HEK293T (cell line): ENCODE measurements around the gene NECAB3.

Source experiments
- CTCF ChIA-PET: fragments of 350-600 bp; formaldehyde crosslinking; extraction: SDS; loops from one replicate; lab custom pipeline; 2021; ENCODE audit warnings: antibody characterized with exemption, inconsistent platforms; lab: Yijun Ruan, JAX
- POLR2A ChIA-PET: fragments of 350-600 bp; formaldehyde crosslinking; extraction: SDS; loops from one replicate; lab custom pipeline; 2020; ENCODE audit warnings: antibody characterized with exemption, inconsistent platforms; lab: Yijun Ruan, JAX
- DNase-seq: peaks from one replicate; pipeline ENCODE4 v3.0.0; 2012; ENCODE audit warnings: mixed read lengths; ENCODE audit errors: extremely low spot score
- ARNT ChIP-seq: fragments of 450-650 bp; IDR thresholded peaks from 2 replicates; pipeline ENCODE4 v1.6.1; 2017; ENCODE audit warnings: mild to moderate bottlenecking
- BHLHE40 ChIP-seq: fragments of 450-650 bp; IDR thresholded peaks from 2 replicates; pipeline ENCODE4 v1.6.1; 2016; ENCODE audit warnings: mild to moderate bottlenecking, moderate library complexity, borderline replicate concordance
- CTBP1 ChIP-seq: fragments of 450-650 bp; IDR thresholded peaks from 2 replicates; pipeline ENCODE4 v1.6.1; 2016; ENCODE audit warnings: borderline replicate concordance
- ELF4 ChIP-seq: fragments of 450-650 bp; IDR thresholded peaks from 2 replicates; pipeline ENCODE4 v1.6.1; 2017; ENCODE audit warnings: antibody characterized with exemption
- FOXA1 ChIP-seq: fragments of 450-650 bp; IDR thresholded peaks from 2 replicates; pipeline ENCODE4 v1.6.1; 2016; ENCODE audit warnings: mild to moderate bottlenecking
- FOXK2 ChIP-seq: fragments of 450-650 bp; IDR thresholded peaks from 2 replicates; pipeline ENCODE4 v1.6.1; 2016; ENCODE audit warnings: mild to moderate bottlenecking
- FOXM1 ChIP-seq: fragments of 450-650 bp; IDR thresholded peaks from 2 replicates; pipeline ENCODE4 v1.6.1; 2017; ENCODE audit warnings: mild to moderate bottlenecking, borderline replicate concordance
- HDGF ChIP-seq: fragments of 450-650 bp; IDR thresholded peaks from 2 replicates; pipeline ENCODE4 v1.6.1; 2017; ENCODE audit warnings: antibody characterized with exemption, borderline replicate concordance
- L3MBTL2 ChIP-seq: fragments of 450-650 bp; conservative IDR thresholded peaks from 2 replicates; pipeline ENCODE4 v1.6.1; 2016; ENCODE audit warnings: mild to moderate bottlenecking
- LEF1 ChIP-seq: fragments of 450-650 bp; IDR thresholded peaks from 2 replicates; pipeline ENCODE4 v1.6.1; 2017; ENCODE audit warnings: mild to moderate bottlenecking, borderline replicate concordance
- NFRKB ChIP-seq: fragments of 450-650 bp; IDR thresholded peaks from 2 replicates; pipeline ENCODE4 v1.6.1; 2016; ENCODE audit warnings: mild to moderate bottlenecking, moderate library complexity
- PKNOX1 ChIP-seq: fragments of 450-650 bp; IDR thresholded peaks from 2 replicates; pipeline ENCODE4 v1.6.1; 2016
- SP1 ChIP-seq: fragments of 450-650 bp; IDR thresholded peaks from 2 replicates; pipeline ENCODE4 v1.6.1; 2017
- SUZ12 ChIP-seq: fragments of 450-650 bp; IDR thresholded peaks from 2 replicates; pipeline ENCODE4 v1.6.1; 2016; ENCODE audit warnings: mild to moderate bottlenecking
- TARDBP ChIP-seq: fragments of 450-650 bp; IDR thresholded peaks from 2 replicates; pipeline ENCODE4 v1.6.1; 2016
- ZNF384 ChIP-seq: fragments of 450-650 bp; IDR thresholded peaks from 2 replicates; pipeline ENCODE4 v1.6.1; 2016

Gene NECAB3

GRCh38 chr20:33662172-33662571, 12.1 kb downstream of the NECAB3 start, which contains the start of gene C20orf144:
Gene C20orf144, plus strand, starts transcription at chr20:33662327. Its CDS starts 19 bp downstream, at chr20:33662346.
- ChIA-PET POLR2A (interaction anchor here (0.9 to 4.2 kb wide), 3 partner anchors 8 to 259 kb away, joined by 3 to 23 read pairs (median 3); no protein-coding TSS in a partner anchor), CTCF (no interaction called here)
- TF ChIP-seq FOXK2 (no peak), FOXM1 (no peak), ZNF384 (no peak), NFRKB (no peak), TARDBP (no peak), ELF4 (no peak), CTBP1 (no peak), FOXA1 (no peak), PKNOX1 (no peak), L3MBTL2 (no peak), SP1 (no peak), LEF1 (no peak), HDGF (no peak)
- no peak for DNase-seq

- CTCF ChIA-PET: no interaction called here
- TF ChIP-seq FOXA1 (no peak), L3MBTL2 (no peak), ZNF384 (no peak), LEF1 (no peak), SP1 (no peak), NFRKB (no peak), FOXK2 (no peak)
Measured at GRCh38 chr20:33660685-33661058, 13.6 kb downstream of the NECAB3 start.

DNA sequence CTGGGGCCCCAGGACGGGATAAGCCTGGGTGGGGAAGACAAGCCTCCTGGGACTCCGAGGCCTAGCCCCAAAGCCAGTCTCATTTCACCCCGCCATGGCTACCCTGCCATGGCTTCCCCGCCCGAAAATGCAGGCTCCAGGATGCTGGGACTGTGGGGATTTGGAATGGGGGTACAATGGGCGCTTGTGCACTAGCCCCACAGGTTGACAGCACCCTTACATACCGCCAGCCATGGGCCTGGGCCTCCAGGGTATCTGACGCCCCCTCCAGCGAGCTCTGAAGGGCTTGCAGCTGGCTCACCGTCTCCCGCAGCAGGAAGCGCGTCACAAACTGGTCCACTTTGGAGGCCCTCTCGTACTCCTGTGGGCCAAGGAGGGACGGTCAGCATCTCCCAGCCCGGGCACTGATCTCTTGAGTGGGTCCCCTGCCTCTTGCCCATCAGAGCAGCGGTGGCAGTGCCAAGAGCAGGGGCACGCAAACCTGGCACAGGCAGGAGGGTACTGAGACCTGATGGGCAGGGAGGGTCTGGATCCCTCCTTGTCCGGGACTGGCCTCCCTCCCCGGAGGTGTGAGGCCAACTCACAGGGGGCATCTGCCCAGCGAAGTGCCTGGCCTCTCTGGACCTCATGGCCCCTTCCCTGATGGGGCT, 14.1 kb downstream of the NECAB3 start:
- POLR2A ChIA-PET: interaction anchor here (0.8 kb wide), 1 partner anchor 170 kb away, joined by 3 read pairs; the partner anchor contains the start of gene CBFA2T2
- CTCF ChIA-PET: no interaction called here
- DNase-seq: no peak
- no peak for TF ChIP-seq SP1
- no peak for TF ChIP-seq FOXM1
- no peak for TF ChIP-seq LEF1
- no peak for TF ChIP-seq BHLHE40
- TF ChIP-seq ELF4: no peak
- no peak for TF ChIP-seq ARNT
- TF ChIP-seq NFRKB: no peak

More at GRCh38 chr20:33660685-33661058, 13.6 kb downstream of the NECAB3 start:
- no peak for DNase-seq
- POLR2A ChIA-PET: interaction anchor here (0.8 kb wide), 1 partner anchor 171 kb away, joined by 3 read pairs; the partner anchor contains the start of gene CBFA2T2

DNA sequence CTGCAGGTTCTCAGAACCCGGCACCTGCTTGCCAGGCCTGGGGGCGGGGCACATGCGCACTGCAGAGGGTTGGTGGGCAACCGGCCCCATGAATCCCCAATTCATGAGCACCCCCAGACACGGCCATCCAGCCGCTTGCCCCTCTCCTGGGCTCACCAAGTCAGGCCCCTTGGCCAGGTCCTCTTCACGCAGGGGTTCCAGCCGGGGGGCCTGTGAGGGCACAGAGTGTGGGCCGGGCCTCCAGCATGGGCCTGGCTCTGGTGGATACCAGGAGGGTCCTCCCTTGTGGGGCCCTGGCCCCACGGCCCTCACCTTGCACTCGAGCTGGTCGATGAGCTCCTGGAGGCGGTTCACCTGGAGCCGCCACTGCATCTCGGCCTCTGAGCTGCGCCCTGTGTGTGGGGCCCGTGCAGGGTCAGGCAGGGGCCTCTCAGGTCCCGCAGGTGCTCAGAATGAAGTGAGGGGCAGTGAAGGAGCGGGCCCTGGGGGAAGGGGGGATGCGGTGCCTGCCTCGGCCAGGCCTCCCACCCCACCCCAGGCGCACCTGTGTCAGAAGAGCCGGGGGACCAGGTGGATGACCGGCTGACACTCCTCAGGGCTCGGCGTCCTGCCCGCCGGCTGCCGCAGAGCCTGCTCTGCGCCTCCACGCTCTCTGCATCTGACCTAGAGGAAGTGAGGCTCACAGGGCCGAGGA, 14.7 kb downstream of the NECAB3 start:
- POLR2A ChIA-PET: no interaction called here
- CTCF ChIA-PET: no interaction called here
- no peak for DNase-seq
- no peak for TF ChIP-seq CTBP1
- no peak for TF ChIP-seq ZNF384
- TF ChIP-seq ELF4: no peak
- no peak for TF ChIP-seq NFRKB
- no peak for TF ChIP-seq LEF1
- no peak for TF ChIP-seq FOXA1
- TF ChIP-seq BHLHE40: no peak
- TF ChIP-seq ARNT: no peak
- TF ChIP-seq HDGF: no peak
- no peak for TF ChIP-seq L3MBTL2
- TF ChIP-seq TARDBP: no peak
- no peak for TF ChIP-seq SUZ12
- TF ChIP-seq PKNOX1: no peak
- no peak for TF ChIP-seq FOXM1
- no peak for TF ChIP-seq FOXK2

DNA sequence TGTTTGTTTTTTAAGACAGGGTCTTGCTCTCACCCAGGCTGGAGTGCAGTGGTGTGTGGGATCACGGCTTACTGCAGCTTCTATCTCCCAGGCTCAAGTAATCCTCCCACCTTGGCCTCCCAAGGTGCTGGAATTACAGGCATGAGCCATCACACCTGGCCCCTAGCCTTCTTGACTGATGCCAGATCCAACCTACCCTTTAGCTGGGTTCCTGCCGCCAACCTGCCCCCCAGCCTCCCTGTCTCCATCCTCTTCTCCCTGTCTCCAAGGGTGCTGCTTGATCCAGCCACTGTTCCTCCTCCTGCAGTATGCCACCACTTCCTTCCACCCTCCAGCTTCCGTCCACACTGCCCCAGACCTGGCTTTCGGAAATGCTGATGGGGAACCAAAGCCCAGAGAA, 15.3 kb downstream of the NECAB3 start:
- POLR2A ChIA-PET: no interaction called here
- CTCF ChIA-PET: no interaction called here

DNA sequence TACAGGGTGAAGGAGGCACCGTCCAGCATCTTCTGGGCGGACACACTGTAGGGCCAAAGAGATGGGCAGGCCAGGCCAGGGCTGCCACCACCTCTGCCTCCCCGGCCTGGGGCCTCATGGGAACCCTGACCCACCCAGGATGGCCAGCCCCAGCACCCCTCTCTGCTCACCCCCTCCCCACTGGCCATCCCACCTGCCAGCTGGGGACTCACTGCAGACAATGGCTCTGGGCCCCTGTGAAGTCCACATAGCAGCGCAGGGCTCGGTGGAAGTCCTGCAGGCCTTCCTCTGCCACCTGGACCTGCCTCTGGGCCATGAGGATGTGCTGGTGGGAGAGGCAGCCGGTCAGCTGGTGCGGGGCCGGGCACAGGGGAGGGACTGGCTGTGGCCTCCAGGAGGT, 15.7 kb downstream of the NECAB3 start:
- TF ChIP-seq BHLHE40 (no peak), CTBP1 (no peak)
- ChIA-PET POLR2A (no interaction called here), CTCF (no interaction called here)
- no peak for DNase-seq

More for the DNA sequence above, 15.3 kb downstream of the NECAB3 start:
- TF ChIP-seq HDGF (no peak), LEF1 (no peak)
- DNase-seq: no peak

GRCh38 chr20:33657704-33658095, 16.5 kb downstream of the NECAB3 start:
- TF ChIP-seq FOXK2 (no peak), FOXM1 (no peak), ARNT (no peak), CTBP1 (no peak), NFRKB (no peak), SUZ12 (no peak), PKNOX1 (no peak)
- DNase-seq: no peak
- ChIA-PET CTCF (no interaction called here), POLR2A (no interaction called here)
